HEK293 (cell line): Measurements from ENCODE around the gene UPK1A.

Experiments
- ATF2 ChIP-seq: fragments of 450-650 bp; formaldehyde crosslinking; IDR thresholded peaks from 2 replicates; pipeline ENCODE4 v1.5.1; 2016; ENCODE audit warnings: missing biosample characterization, missing genetic modification characterization, low read depth
- BCL6B ChIP-seq: fragments of 450-650 bp; formaldehyde crosslinking; IDR thresholded peaks from 2 replicates; pipeline ENCODE4 v1.5.1; 2017; ENCODE audit warnings: missing biosample characterization, missing genetic modification characterization
- CTCF ChIP-seq: fragments of 450-650 bp; formaldehyde crosslinking; IDR thresholded peaks from 2 replicates; pipeline ENCODE4 v1.5.1; 2016; ENCODE audit warnings: missing biosample characterization, missing genetic modification characterization
- GLI2 ChIP-seq: fragments of 450-650 bp; formaldehyde crosslinking; IDR thresholded peaks from 2 replicates; pipeline ENCODE4; 2017; ENCODE audit warnings: missing biosample characterization, missing genetic modification characterization, low read depth, borderline replicate concordance
- KLF1 ChIP-seq: fragments of 450-650 bp; formaldehyde crosslinking; IDR thresholded peaks from 2 replicates; pipeline ENCODE4 v1.5.1; 2016; ENCODE audit warnings: missing biosample characterization, missing genetic modification characterization
- PRDM10 ChIP-seq: fragments of 450-650 bp; formaldehyde crosslinking; IDR thresholded peaks from 2 replicates; pipeline ENCODE4 v1.5.1; 2016; ENCODE audit warnings: missing biosample characterization, missing genetic modification characterization
- TRIM28 ChIP-seq: IDR thresholded peaks from 2 replicates; pipeline ENCODE4 v1.6.1; 2011; ENCODE audit warnings: low read length, control low read depth, borderline replicate concordance
- ZBTB10 ChIP-seq: fragments of 450-650 bp; formaldehyde crosslinking; IDR thresholded peaks from 2 replicates; pipeline ENCODE4 v1.5.1; 2016; ENCODE audit warnings: missing biosample characterization, missing genetic modification characterization
- ZBTB11 ChIP-seq: fragments of 450-650 bp; formaldehyde crosslinking; conservative IDR thresholded peaks from 2 replicates; pipeline ENCODE4 v1.5.1; 2016; ENCODE audit warnings: low read depth, missing biosample characterization, missing genetic modification characterization
- ZBTB17 ChIP-seq: fragments of 450-650 bp; formaldehyde crosslinking; IDR thresholded peaks from 2 replicates; pipeline ENCODE4 v1.5.1; 2016; ENCODE audit warnings: missing biosample characterization, missing genetic modification characterization
- ZBTB7A ChIP-seq: fragments of 450-650 bp; formaldehyde crosslinking; IDR thresholded peaks from 2 replicates; pipeline ENCODE4 v1.5.1; 2016; ENCODE audit warnings: low read depth, missing biosample characterization, missing genetic modification characterization
- ZFP37 ChIP-seq: fragments of 450-650 bp; formaldehyde crosslinking; IDR thresholded peaks from 2 replicates; pipeline ENCODE4 v1.5.1; 2016; ENCODE audit warnings: missing biosample characterization, missing genetic modification characterization
- ZNF274 ChIP-seq, 2 experiments: fragments of 200-500 bp in 1 of 2; fragments of 450-650 bp in 1 of 2; sonication (Bioruptor generic) in 1 of 2; formaldehyde crosslinking in 1 of 2; IDR thresholded peaks; 2 replicates each; pipeline versions ENCODE4 v1.5.1 to v1.6.1; 2014 to 2016; ENCODE audit warnings: borderline replicate concordance in 1 of 2, inconsistent platforms in 1 of 2, low read length in 1 of 2, missing biosample characterization in 1 of 2, missing genetic modification characterization in 1 of 2
- ZNF37A ChIP-seq: fragments of 450-650 bp; IDR thresholded peaks from 2 replicates; pipeline ENCODE4 v1.5.1; 2018; ENCODE audit warnings: missing biosample characterization, missing genetic modification characterization
- ZNF48 ChIP-seq: fragments of 450-650 bp; formaldehyde crosslinking; IDR thresholded peaks from 2 replicates; pipeline ENCODE4 v1.5.1; 2016; ENCODE audit warnings: missing biosample characterization, missing genetic modification characterization
- ZNF488 ChIP-seq: fragments of 450-650 bp; formaldehyde crosslinking; IDR thresholded peaks from 2 replicates; pipeline ENCODE4 v1.5.1; 2016; ENCODE audit warnings: missing biosample characterization, missing genetic modification characterization
- ZNF571 ChIP-seq: fragments of 450-650 bp; formaldehyde crosslinking; IDR thresholded peaks from 2 replicates; pipeline ENCODE4 v1.5.0; 2017; ENCODE audit warnings: missing biosample characterization, missing genetic modification characterization
- ZNF585B ChIP-seq: fragments of 450-650 bp; formaldehyde crosslinking; IDR thresholded peaks from 2 replicates; pipeline ENCODE4 v1.5.1; 2016; ENCODE audit warnings: missing biosample characterization, missing genetic modification characterization
- ZNF776 ChIP-seq: fragments of 450-650 bp; formaldehyde crosslinking; IDR thresholded peaks from 2 replicates; pipeline ENCODE4 v1.5.0; 2017; ENCODE audit warnings: missing biosample characterization, missing genetic modification characterization, borderline replicate concordance
- ZNF791 ChIP-seq: fragments of 450-650 bp; formaldehyde crosslinking; IDR thresholded peaks from 2 replicates; pipeline ENCODE4 v1.5.1; 2016; ENCODE audit warnings: missing biosample characterization, missing genetic modification characterization

The UPK1A gene

GRCh38 chr19:35702223-35703012, 36.1 kb downstream of the UPK1A start (continued):
- TF ChIP-seq ZBTB10 (tag by site-specific recombination) (peak; percentile 79), ZFP37 (no peak), ATF2 (tag by site-specific recombination) (no peak), ZBTB17 (tag by site-specific recombination) (peak; percentile 87), ZNF776 (tag by site-specific recombination) (no peak), BCL6B (no peak), ZBTB7A (peak; percentile 89; the same call in 1 of the 2 replicates), ZNF585B (tag by site-specific recombination) (no peak), TRIM28 (no peak), PRDM10 (tag by site-specific recombination) (peak; percentile 94), ZNF274 (IDR thresholded peaks at IDR 0.05; ENCODE audit: low read length) (no peak), ZNF274 (tag by site-specific recombination; IDR thresholded peaks at IDR 0.05; ENCODE audit: borderline replicate concordance) (no peak), ZNF791 (no peak), GLI2 (no peak), ZNF571 (tag by site-specific recombination) (no peak), ZNF37A (tag by site-specific recombination) (no peak), ZBTB11 (tag by site-specific recombination) (no peak), ZNF48 (tag by site-specific recombination) (no peak), KLF1 (tag by site-specific recombination) (0 out of 2 replicates have a peak, but pooled peaks have one; percentile 3), ZNF488 (tag by site-specific recombination) (no peak), CTCF (tag by site-specific recombination) (peak; percentile 51; the same call in 1 of the 2 replicates)
